Mesendoderm (in vitro differentiated cells): Measurements from ENCODE around the gene PITPNM3.
A peak's percentile ranks its signal among the peaks of the same experiment; 100 is the strongest.

Experiments used
- DNase-seq: peaks from one replicate; pipeline ENCODE4 v3.0.0; 2013
- H2AK5ac ChIP-seq: 2 replicates; pipeline ENCODE4 v1.6.1; 2013; ENCODE audit warnings: low read length, inconsistent platforms
- H2BK120ac ChIP-seq: 2 replicates; pipeline ENCODE4 v1.6.1; 2013; ENCODE audit warnings: low read depth, mild to moderate bottlenecking, low read length, moderate library complexity, mixed read lengths
- H2BK15ac ChIP-seq: replicated peaks from 2 replicates; pipeline ENCODE4 v1.6.1; 2013; ENCODE audit warnings: low read depth, mild to moderate bottlenecking, moderate library complexity
- H2BK5ac ChIP-seq: 2 replicates; pipeline ENCODE4 v1.6.1; 2013; ENCODE audit warnings: low read length, inconsistent platforms
- H3K18ac ChIP-seq: 2 replicates; pipeline ENCODE4 v1.6.1; 2013; ENCODE audit warnings: mild to moderate bottlenecking, low read length, mixed read lengths
- H3K23ac ChIP-seq: one replicate; pipeline ENCODE4 v1.6.1; 2013; ENCODE audit warnings: low read length
- H3K27ac ChIP-seq: 2 replicates; pipeline ENCODE4 v1.5.1; 2013; ENCODE audit warnings: low read depth, mild to moderate bottlenecking, inconsistent platforms, low read length, moderate library complexity
- H3K27me3 ChIP-seq: 2 replicates; pipeline ENCODE4 v1.6.1; 2013; ENCODE audit warnings: low read length, control low read depth, mild to moderate bottlenecking, inconsistent platforms; ENCODE audit not compliant: insufficient read depth, poor library complexity
- H3K36me3 ChIP-seq: 2 replicates; pipeline ENCODE4 v1.6.1; 2013; ENCODE audit warnings: low read length, inconsistent platforms; ENCODE audit not compliant: control insufficient read depth, insufficient read depth
- H3K4ac ChIP-seq: one replicate; pipeline ENCODE4 v1.6.1; 2013; ENCODE audit warnings: low read depth, mild to moderate bottlenecking, low read length, moderate library complexity
- H3K4me1 ChIP-seq: 2 replicates; pipeline ENCODE4 v1.6.1; 2013; ENCODE audit warnings: low read depth, low read length, inconsistent platforms; ENCODE audit not compliant: control insufficient read depth
- H3K4me2 ChIP-seq: 2 replicates; pipeline ENCODE4 v1.6.1; 2013; ENCODE audit warnings: low read length
- H3K4me3 ChIP-seq: 2 replicates; pipeline ENCODE4 v1.5.1; 2013; ENCODE audit warnings: mild to moderate bottlenecking, low read length
- H3K56ac ChIP-seq: one replicate; pipeline ENCODE4 v1.6.1; 2013; ENCODE audit warnings: low read length
- H3K79me1 ChIP-seq: 2 replicates; pipeline ENCODE4 v1.6.1; 2013; ENCODE audit warnings: low read length, inconsistent platforms
- H3K79me2 ChIP-seq: 2 replicates; pipeline ENCODE4 v1.6.1; 2013; ENCODE audit warnings: mild to moderate bottlenecking, low read length; ENCODE audit not compliant: control insufficient read depth, insufficient read depth
- H3K9ac ChIP-seq: 2 replicates; pipeline ENCODE4 v1.6.1; 2013; ENCODE audit warnings: low read length, inconsistent platforms
- H4K5ac ChIP-seq: one replicate; pipeline ENCODE4 v1.6.1; 2013; ENCODE audit warnings: low read length
- H4K8ac ChIP-seq: one replicate; pipeline ENCODE4 v1.6.1; 2013; ENCODE audit warnings: low read depth, mild to moderate bottlenecking, control low read depth, low read length, moderate library complexity
- WGBS: extraction: QIAGEN DNeasy Blood & Tissue Kit; methylation state at CpG from one replicate; pipeline ENCODE4 v1.1.7; 2013; ENCODE audit warnings: low lambda C conversion rate, missing lambda C conversion rate; ENCODE audit not compliant: insufficient coverage; ENCODE audit errors: extremely low coverage; 5-methylcytosine and 5-hydroxymethylcytosine counted together

The PITPNM3 gene

GRCh38 chr17:6472517-6472916, 83.8 kb downstream of the PITPNM3 start:
- Histone ChIP-seq H3K18ac (no peak overlapping the region), H3K27me3 (no peaks in the 10 kb centered on the region), H3K23ac (no peak overlapping the region), H3K27ac (no peak overlapping the region), H4K8ac (no peak overlapping the region), H4K5ac (no peak overlapping the region), H3K56ac (no peak overlapping the region), H2AK5ac (no peak overlapping the region), H3K4me3 (no peak overlapping the region), H3K36me3 (no peaks in the 10 kb centered on the region), H3K9ac (no peak overlapping the region), H2BK15ac (no peak overlapping the region), H2BK5ac (no peak overlapping the region), H3K79me2 (no peaks in the 10 kb centered on the region), H3K4me2 (no peak overlapping the region), H2BK120ac (no peak overlapping the region), H3K4ac (no peak overlapping the region), H3K4me1 (no peaks in the 10 kb centered on the region), H3K79me1 (no peaks in the 10 kb centered on the region)
- WGBS: no CpG with 5 or more reads among the region's 10 CpGs
- DNase-seq: no peak

- no CpG with 5 or more reads among the region's 19 CpGs for WGBS
Measured at GRCh38 chr17:6471531-6472465, 84.6 kb downstream of the PITPNM3 start.

GRCh38 chr17:6470751-6471521, 85.4 kb downstream of the PITPNM3 start:
- no peak overlapping the region for H4K5ac ChIP-seq
- H3K4me2 ChIP-seq: no peak overlapping the region
- no peak overlapping the region for H3K4me3 ChIP-seq
- no peak overlapping the region for H3K9ac ChIP-seq
- no peak overlapping the region for H4K8ac ChIP-seq
- no peak overlapping the region for H2BK120ac ChIP-seq
- H2AK5ac ChIP-seq: no peak overlapping the region
- H3K27ac ChIP-seq: no peak overlapping the region
- no peaks in the 10 kb centered on the region for H3K36me3 ChIP-seq
- no CpG with 5 or more reads among the region's 17 CpGs for WGBS
- H2BK15ac ChIP-seq: no peak overlapping the region
- no peaks in the 10 kb centered on the region for H3K27me3 ChIP-seq
- H3K56ac ChIP-seq: no peak overlapping the region
- no peak overlapping the region for H3K4ac ChIP-seq
- no peak overlapping the region for H3K18ac ChIP-seq
- H2BK5ac ChIP-seq: no peak overlapping the region
- H3K79me1 ChIP-seq: no peaks in the 10 kb centered on the region
- DNase-seq: no peak
- H3K23ac ChIP-seq: no peak overlapping the region
- no peaks in the 10 kb centered on the region for H3K79me2 ChIP-seq
- no peaks in the 10 kb centered on the region for H3K4me1 ChIP-seq

More at GRCh38 chr17:6471531-6472465, 84.6 kb downstream of the PITPNM3 start:
- Histone ChIP-seq H4K5ac (no peak overlapping the region), H3K4me2 (no peak overlapping the region), H3K27ac (no peak overlapping the region), H2BK15ac (no peak overlapping the region), H3K4me3 (no peak overlapping the region), H3K18ac (no peak overlapping the region), H2BK5ac (no peak overlapping the region), H3K27me3 (no peaks in the 10 kb centered on the region), H3K56ac (no peak overlapping the region), H2BK120ac (no peak overlapping the region), H3K4me1 (no peaks in the 10 kb centered on the region), H3K79me1 (no peaks in the 10 kb centered on the region), H4K8ac (no peak overlapping the region), H3K4ac (no peak overlapping the region), H3K36me3 (no peaks in the 10 kb centered on the region), H3K23ac (no peak overlapping the region), H2AK5ac (no peak overlapping the region), H3K79me2 (no peaks in the 10 kb centered on the region), H3K9ac (no peak overlapping the region)
- peak; percentile 66 for DNase-seq

GRCh38 chr17:6470146-6470718, 86.1 kb downstream of the PITPNM3 start:
- no CpG with 5 or more reads among the region's 24 CpGs for WGBS

GRCh38 chr17:6468051-6468790, 88.1 kb downstream of the PITPNM3 start:
- Histone ChIP-seq H3K27ac (no peak overlapping the region), H3K9ac (no peak overlapping the region), H2BK5ac (no peak overlapping the region), H3K27me3 (no peaks in the 10 kb centered on the region), H2BK15ac (no peak overlapping the region), H3K4ac (no peak overlapping the region), H2AK5ac (no peak overlapping the region), H4K8ac (no peak overlapping the region), H3K23ac (no peak overlapping the region), H3K4me2 (no peak overlapping the region), H3K4me3 (no peak overlapping the region), H3K4me1 (no peaks in the 10 kb centered on the region), H4K5ac (no peak overlapping the region), H3K36me3 (no peaks in the 10 kb centered on the region), H3K18ac (no peak overlapping the region), H3K56ac (no peak overlapping the region), H2BK120ac (no peak overlapping the region), H3K79me1 (no peaks in the 10 kb centered on the region), H3K79me2 (no peaks in the 10 kb centered on the region)
- WGBS: no CpG with 5 or more reads among the region's 23 CpGs
- no peak for DNase-seq

More at GRCh38 chr17:6470146-6470718, 86.1 kb downstream of the PITPNM3 start:
- DNase-seq: no peak
- Histone ChIP-seq H3K27ac (no peak overlapping the region), H3K27me3 (no peaks in the 10 kb centered on the region), H3K4ac (no peak overlapping the region), H2BK15ac (no peak overlapping the region), H3K23ac (no peak overlapping the region), H3K79me1 (no peaks in the 10 kb centered on the region), H3K79me2 (no peaks in the 10 kb centered on the region), H3K4me1 (no peaks in the 10 kb centered on the region), H2BK120ac (no peak overlapping the region), H3K18ac (no peak overlapping the region), H3K9ac (no peak overlapping the region), H3K36me3 (no peaks in the 10 kb centered on the region), H3K4me3 (no peak overlapping the region), H4K5ac (no peak overlapping the region), H3K56ac (no peak overlapping the region), H3K4me2 (no peak overlapping the region), H2AK5ac (no peak overlapping the region), H4K8ac (no peak overlapping the region), H2BK5ac (no peak overlapping the region)
